GM18519 (cell line): ENCODE data around the gene GALK1.
"Not testable (repeated sequence)": the region's sequence is repeated elsewhere in the genome, so short reads cannot be mapped to it uniquely, and the experiment has no call there.

Source experiments
- ATAC-seq: cut with Tn5 transposase; IDR thresholded peaks from one replicate; pipeline ENCODE4 v1.9.1; 2021; ENCODE audit warnings: mild to moderate bottlenecking, moderate library complexity; ENCODE audit not compliant: unreplicated experiment, low FRiP score

The GALK1 gene

DNA sequence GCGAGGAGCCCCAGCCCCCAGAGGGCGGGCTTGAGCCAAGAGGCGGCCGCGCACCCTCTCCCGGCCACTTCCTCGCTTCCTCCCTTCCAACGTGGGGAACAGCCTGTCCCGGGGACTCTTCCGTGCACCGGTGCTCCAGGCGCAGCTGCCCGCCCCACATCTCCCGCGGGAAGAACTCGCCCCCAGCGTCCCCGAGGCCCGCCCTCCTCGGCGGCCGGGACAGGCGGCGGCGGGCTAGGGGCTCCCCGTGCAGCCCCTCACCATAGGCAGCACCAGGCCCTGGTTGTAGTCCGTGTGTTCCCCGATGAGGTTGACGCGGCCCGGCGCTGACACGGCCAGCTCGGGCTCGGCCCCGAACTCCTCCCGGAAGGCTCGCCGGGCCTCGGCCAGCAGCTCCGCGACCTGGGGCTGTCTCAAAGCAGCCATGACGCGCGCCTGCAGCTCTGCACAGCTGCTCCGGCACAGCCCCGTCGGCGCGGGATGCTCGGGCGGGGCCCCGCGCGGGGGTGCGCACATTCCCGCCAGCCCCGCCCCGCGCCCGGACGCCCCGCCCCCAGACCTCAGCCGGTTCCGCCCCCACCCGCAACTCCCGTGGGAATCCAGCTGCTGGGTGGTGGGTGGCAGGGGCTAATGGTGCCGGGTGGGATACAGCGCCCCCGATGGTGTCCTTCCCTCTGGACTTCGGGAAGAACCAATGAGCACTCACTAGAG lies at the start of gene GALK1:
TSS of gene GALK1 (minus strand) at position 482 of the 711 bp plus-strand sequence. CDS start at position 426, 56 bp downstream.
- ATAC-seq = no peak

GRCh38 chr17:75814021-75814395 lies 49.0 kb upstream of the GALK1 start:
- ATAC-seq = no peak

GRCh38 chr17:75813081-75814020 lies 48.4 kb upstream of the GALK1 start:
- no peak for ATAC-seq

GRCh38 chr17:75812096-75813013 lies 47.4 kb upstream of the GALK1 start:
- no peak for ATAC-seq

- ATAC-seq = no peak
These were observed 46.2 kb upstream of the GALK1 start for GRCh38 chr17:75811174-75811573.

DNA sequence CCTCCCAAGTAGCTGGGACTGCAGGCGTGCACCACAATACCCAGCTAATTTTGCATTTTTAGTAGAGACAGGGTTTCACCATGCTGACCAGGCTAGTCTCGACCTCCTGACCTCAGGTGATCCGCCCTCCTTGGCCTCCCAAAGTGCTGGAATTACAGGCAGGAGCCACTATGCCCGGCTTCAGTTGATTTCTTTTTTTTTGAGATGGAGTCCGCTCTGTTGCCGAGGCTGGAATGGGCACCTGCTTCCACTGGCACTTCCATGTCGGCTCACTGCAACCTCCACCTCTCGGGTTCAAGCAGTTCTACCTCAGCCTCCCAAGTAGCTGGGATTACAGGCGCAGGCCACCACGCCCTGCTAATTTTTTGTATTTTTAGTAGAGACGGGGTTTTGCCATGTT lies 45.8 kb upstream of the GALK1 start:
- not testable (repeated sequence) for ATAC-seq

DNA sequence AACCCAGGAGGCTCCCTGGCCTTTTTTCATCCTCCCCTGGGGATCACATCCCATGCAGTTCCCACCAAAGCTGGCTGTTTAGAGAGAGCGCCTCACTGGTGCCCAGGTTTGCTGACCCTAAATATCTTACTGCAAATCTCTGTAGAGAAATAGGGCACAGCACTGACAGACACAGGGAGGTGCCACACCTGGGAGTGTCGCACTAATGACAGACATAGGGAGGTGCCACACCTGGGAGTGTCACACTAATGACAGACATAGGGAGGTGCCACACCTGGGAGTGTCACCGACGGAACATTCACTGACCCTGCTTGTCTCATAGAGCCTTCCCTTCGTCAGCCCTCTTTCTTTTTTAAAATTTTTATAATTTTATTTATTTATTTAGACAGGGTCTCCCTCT lies 45.2 kb upstream of the GALK1 start:
- no peak for ATAC-seq

DNA sequence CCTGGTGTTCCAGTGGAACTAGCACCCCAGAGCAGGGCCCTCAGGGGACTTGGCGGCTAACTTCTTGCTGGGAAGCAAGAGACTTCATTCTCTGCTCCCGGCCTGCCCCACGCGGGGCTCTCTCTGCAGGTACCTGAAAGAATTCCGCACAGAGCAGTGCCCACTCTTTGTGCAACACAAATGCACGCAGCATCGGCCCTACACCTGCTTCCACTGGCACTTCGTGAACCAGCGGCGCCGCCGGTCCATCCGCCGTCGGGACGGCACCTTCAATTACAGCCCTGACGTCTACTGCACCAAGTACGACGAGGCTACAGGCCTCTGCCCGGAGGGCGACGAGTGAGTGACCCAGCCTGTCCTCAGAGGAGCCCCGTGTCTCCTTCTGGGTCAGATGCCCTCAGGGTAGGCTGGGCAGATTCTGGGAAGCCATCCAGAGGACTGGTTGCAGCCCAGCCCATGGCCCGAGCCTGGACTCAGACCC lies 44.7 kb upstream of the GALK1 start:
- no peak for ATAC-seq

- no peak for ATAC-seq
These were observed 44.1 kb upstream of the GALK1 start for GRCh38 chr17:75808905-75809621.

- no peak for ATAC-seq
These were observed 43.5 kb upstream of the GALK1 start for GRCh38 chr17:75808549-75808904.

- no peak for ATAC-seq
These were observed 42.9 kb upstream of the GALK1 start for GRCh38 chr17:75807861-75808260.

DNA sequence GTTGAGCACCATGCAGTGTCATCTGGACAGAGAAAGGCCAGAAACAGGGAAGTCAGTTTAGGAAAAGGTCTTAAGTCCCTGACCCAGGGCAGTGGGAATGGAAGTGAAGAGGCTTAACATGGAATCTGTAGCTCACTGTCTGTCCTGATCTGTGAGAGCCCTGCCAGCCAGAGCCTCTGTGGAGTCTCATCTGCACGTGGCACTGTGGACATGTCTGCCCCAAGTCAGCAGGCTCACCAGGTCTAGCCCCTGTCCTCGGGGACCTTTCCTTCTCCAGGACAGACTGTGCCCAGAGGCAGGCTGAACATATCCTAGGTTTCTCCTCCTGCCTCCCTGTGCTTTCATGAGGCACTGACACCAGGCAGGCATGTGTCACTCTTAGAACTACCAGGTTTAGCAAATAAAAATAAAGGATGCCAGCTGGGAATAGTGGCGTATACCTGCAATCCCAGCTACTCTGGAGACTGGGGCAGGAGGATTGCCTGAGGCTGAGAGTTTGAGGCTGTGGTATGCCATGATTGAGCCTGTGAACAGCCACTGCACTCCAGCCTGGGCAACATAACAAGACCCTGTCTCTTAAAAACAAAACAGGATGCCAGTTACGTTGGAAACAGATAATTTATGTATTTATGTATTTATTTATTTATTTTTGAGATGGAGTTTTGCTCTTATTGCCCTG lies 42.0 kb upstream of the GALK1 start:
- ATAC-seq = no peak

DNA sequence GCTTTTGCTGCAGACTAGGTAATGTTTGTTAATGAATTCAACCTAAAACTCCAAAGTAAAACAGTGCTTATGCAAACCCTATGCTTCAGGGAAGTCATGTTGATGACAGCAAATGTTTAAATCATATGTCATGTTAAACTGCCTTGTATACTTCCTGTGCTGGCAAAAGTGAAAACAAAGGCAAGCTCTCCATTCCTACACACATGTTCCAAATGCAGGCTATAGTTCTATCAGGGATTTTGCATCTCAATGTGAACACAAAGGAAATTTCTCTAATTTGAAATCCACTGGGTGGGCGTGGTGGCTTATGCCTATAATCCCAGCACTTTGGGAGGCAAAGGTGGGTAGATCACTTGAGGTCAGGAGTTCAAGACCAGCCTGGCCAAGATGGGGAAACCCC lies 38.9 kb upstream of the GALK1 start:
- no peak for ATAC-seq

DNA sequence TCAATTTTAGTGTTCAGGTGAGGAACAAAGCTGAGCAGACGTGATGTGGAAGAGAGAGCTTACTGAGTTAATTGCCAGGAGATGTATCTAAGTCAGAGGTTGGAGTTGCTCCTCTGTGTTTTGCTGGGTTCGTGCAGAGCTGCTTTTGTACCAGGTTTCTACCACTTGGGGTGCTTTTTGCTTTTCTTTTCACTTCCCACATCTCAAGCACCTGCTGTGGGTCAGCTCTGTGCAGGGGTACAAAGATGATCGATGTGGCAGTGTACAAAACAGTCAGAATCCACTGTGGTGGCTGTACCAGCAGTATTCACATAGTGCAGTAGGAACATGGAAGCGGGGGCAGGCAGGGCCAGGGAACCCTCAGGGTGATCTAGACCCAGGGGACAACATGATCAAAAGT lies 34.4 kb upstream of the GALK1 start:
- ATAC-seq = no peak

DNA sequence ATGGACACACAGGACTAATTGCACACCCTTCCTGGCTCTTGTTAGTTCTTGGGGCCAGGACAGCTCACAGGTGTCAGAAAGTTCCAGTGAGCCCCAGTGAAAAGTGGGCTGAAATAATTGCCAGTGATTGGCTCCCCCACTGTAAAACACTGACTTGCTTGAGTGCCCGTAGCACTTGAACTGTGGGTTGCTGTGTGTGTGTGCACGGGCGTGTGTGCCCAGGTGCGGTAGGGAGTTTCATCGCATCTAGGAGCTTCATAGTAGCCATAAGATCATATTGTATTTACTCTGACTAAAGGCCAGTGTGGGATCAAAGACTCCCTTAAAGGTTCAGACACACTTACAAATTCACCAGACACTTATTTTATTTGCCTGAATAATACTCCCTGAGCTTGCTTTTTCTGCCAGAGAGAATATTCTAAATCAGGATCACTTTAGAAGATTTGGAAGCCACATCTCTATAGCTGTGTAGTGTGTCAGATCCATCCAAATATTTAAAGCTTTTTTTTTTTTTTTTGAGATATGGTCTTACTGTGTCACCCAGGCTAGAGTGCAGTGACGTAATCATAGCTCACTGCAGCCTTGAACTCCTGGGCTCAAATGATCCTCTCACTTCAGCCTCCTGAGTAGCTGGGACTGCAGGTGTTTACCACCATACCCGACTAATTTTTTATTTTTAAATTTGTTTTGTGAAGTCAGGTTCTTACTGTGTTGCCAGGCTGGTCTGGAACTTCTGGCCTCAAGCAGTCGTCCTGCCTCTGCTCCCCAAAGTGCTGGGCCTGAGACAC lies 31.0 kb upstream of the GALK1 start:
- ATAC-seq = no peak

GRCh38 chr17:75793460-75793859 lies 28.5 kb upstream of the GALK1 start:
- no peak for ATAC-seq

DNA sequence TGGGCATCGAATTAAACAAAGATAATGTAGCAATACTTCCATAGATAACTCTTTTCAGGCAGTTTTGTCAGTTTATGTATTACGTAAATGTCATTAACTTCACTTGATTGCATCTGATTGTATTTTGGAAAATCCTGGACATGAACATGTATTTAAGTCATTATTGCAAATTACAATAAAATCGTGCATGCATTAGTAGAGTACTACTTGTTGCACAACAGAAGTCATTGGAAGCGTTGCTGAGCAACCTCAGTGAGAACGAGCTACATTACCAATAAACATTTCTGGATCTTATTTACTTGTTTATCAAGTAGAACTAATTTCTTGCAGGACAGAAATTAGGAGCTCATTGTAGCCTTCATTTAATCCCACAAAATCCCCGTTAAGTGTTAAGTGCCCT lies 26.3 kb upstream of the GALK1 start:
- no peak for ATAC-seq

GRCh38 chr17:75785016-75785890 lies 20.3 kb upstream of the GALK1 start:
- ATAC-seq = peak; percentile 29
